ENCODE data around the gene DOCK11.
A peak's percentile ranks its signal among the peaks of the same experiment; 100 is the strongest.

DOCK11 gene

GRCh38 chrX:118595501-118596042, 100.0 kb downstream of the DOCK11 start:
- DNase-seq (ENCODE audit: low read depth): no peak
- no peak overlapping the region for H3K4me3 ChIP-seq (replicated peaks; ENCODE audit: low read depth, low read length)
- TF ChIP-seq CTCF (IDR thresholded peaks at IDR 0.05; ENCODE audit: low read length, missing control alignments): no peak

GRCh38 chrX:118596390-118596789, 100.8 kb downstream of the DOCK11 start:
- no peak overlapping the region for H3K4me3 ChIP-seq (replicated peaks; ENCODE audit: low read depth, low read length)
- no peak for TF ChIP-seq CTCF (IDR thresholded peaks at IDR 0.05; ENCODE audit: low read length, missing control alignments)
- DNase-seq (ENCODE audit: low read depth): no peak

GRCh38 chrX:118603981-118604380, 108.4 kb downstream of the DOCK11 start:
- H3K4me3 ChIP-seq (replicated peaks; ENCODE audit: low read depth, low read length): no peak overlapping the region
- TF ChIP-seq CTCF (IDR thresholded peaks at IDR 0.05; ENCODE audit: low read length, missing control alignments): peak; percentile 78
- DNase-seq (ENCODE audit: low read depth): peak; percentile 76

GRCh38 chrX:118612290-118612689, 116.7 kb downstream of the DOCK11 start:
- no peak for DNase-seq (ENCODE audit: low read depth)
- TF ChIP-seq CTCF (IDR thresholded peaks at IDR 0.05; ENCODE audit: low read length, missing control alignments): no peak
- no peak overlapping the region for H3K4me3 ChIP-seq (replicated peaks; ENCODE audit: low read depth, low read length)

- no peak for TF ChIP-seq CTCF (IDR thresholded peaks at IDR 0.05; ENCODE audit: low read length, missing control alignments)
- no peak overlapping the region for H3K4me3 ChIP-seq (replicated peaks; ENCODE audit: low read depth, low read length)
- no peak for DNase-seq (ENCODE audit: low read depth)
These were observed 118.5 kb downstream of the DOCK11 start for GRCh38 chrX:118614150-118614549.

- DNase-seq (ENCODE audit: low read depth): no peak
- no peak overlapping the region for H3K4me3 ChIP-seq (replicated peaks; ENCODE audit: low read depth, low read length)
- TF ChIP-seq CTCF (IDR thresholded peaks at IDR 0.05; ENCODE audit: low read length, missing control alignments): no peak
These were observed 119.5 kb downstream of the DOCK11 start for GRCh38 chrX:118615141-118615540.

GRCh38 chrX:118621081-118621759, 125.6 kb downstream of the DOCK11 start:
- DNase-seq (ENCODE audit: low read depth): peak; percentile 25
- no peak for TF ChIP-seq CTCF (IDR thresholded peaks at IDR 0.05; ENCODE audit: low read length, missing control alignments)
- no peak overlapping the region for H3K4me3 ChIP-seq (replicated peaks; ENCODE audit: low read depth, low read length)

Data from fibroblast of pulmonary artery (primary cell).